Fibroblast of mammary gland (primary cell): ENCODE measurements around the gene ZNF346.
"Not testable (repeated sequence)": the region's sequence is repeated elsewhere in the genome, so short reads cannot be mapped to it uniquely, and the experiment has no call there.

Experiments used
- DNase-seq: peaks from one replicate; pipeline ENCODE4 v3.0.0-alpha.2; 2010; ENCODE audit warnings: low read depth
- H3K4me3 ChIP-seq: 2 replicates; pipeline ENCODE4 v1.5.1; 2011; ENCODE audit warnings: low read depth, mild to moderate bottlenecking, low read length, moderate library complexity; ENCODE audit not compliant: control insufficient read depth
- TF ChIP-seq, protein P1 (sequence below): conservative IDR thresholded peaks from 2 replicates; pipeline ENCODE4 v1.5.1; 2011; ENCODE audit warnings: low read depth, low read length, inconsistent platforms; ENCODE audit not compliant: control insufficient read depth, insufficient read depth

The ZNF346 gene, protein sequence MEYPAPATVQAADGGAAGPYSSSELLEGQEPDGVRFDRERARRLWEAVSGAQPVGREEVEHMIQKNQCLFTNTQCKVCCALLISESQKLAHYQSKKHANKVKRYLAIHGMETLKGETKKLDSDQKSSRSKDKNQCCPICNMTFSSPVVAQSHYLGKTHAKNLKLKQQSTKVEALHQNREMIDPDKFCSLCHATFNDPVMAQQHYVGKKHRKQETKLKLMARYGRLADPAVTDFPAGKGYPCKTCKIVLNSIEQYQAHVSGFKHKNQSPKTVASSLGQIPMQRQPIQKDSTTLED

DNA sequence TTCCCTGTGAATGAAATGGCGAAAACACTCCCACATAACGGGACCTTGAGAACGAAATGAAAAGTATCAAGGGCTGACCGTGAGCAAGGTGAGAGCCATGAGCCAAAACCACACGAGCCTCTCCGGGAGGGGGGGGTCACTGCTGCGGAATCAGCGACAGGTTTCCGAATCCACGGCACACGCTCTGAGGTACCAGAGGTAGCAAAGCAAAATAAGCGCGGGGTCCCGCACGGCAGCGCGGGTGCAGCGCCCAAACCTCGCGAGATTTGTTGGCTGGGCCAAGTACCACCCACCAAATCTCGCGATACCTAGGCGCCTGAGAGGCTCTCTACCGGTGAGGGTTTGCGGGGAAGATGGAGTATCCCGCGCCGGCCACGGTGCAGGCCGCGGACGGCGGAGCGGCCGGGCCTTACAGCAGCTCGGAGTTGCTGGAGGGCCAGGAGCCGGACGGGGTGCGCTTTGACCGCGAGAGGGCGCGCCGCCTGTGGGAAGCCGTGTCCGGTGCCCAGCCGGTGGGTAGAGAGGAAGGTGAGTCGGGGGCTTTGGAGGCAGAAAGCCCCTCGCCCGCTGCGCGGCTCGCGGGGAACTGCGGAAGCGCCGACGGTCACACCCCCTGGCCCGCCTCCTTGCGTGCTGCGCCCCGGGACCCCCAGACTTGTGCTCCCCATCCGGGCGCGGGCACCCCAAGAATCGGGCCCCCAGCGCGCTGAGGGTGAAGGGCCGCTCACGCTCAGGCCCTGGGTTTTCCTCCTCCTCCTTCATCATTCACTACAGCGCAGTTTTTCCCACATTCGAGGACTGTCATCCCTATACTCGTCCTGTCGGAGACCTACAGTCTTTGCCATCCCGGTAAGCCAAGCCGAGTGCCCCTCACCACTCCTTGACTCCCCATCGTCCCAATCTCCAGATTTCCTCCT lies at the start of gene ZNF346:
TSS of gene ZNF346 (plus strand) at position 311 of the 917 bp plus-strand sequence. CDS start at position 354, 43 bp downstream.
- H3K4me3 ChIP-seq, result peak within 1 kb of the TSS; percentile 92
- DNase-seq, result peak; percentile 86
- TF ChIP-seq, protein P1, sequence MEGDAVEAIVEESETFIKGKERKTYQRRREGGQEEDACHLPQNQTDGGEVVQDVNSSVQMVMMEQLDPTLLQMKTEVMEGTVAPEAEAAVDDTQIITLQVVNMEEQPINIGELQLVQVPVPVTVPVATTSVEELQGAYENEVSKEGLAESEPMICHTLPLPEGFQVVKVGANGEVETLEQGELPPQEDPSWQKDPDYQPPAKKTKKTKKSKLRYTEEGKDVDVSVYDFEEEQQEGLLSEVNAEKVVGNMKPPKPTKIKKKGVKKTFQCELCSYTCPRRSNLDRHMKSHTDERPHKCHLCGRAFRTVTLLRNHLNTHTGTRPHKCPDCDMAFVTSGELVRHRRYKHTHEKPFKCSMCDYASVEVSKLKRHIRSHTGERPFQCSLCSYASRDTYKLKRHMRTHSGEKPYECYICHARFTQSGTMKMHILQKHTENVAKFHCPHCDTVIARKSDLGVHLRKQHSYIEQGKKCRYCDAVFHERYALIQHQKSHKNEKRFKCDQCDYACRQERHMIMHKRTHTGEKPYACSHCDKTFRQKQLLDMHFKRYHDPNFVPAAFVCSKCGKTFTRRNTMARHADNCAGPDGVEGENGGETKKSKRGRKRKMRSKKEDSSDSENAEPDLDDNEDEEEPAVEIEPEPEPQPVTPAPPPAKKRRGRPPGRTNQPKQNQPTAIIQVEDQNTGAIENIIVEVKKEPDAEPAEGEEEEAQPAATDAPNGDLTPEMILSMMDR, result no peak

DNA sequence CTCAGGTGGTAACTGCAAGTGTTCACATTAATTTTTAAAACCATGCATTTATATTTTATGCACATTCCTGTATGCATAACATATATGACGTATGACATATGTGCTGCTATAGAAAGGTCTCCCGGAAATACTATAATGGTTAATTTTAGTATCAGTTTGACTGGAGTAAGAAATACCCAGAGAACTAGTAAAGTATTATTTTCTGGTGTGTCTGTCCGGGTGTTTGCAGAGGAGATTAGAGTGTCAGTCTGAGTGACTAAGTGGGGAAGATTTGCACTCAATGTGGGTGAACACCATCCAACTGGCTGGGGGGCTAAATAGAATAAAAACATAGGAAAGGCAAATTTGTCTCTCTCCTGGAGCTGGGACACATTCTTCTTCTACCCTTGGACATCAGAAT lies 42.8 kb upstream of the ZNF346 start:
- TF ChIP-seq, protein P1, result no peak
- no peak for DNase-seq

DNA sequence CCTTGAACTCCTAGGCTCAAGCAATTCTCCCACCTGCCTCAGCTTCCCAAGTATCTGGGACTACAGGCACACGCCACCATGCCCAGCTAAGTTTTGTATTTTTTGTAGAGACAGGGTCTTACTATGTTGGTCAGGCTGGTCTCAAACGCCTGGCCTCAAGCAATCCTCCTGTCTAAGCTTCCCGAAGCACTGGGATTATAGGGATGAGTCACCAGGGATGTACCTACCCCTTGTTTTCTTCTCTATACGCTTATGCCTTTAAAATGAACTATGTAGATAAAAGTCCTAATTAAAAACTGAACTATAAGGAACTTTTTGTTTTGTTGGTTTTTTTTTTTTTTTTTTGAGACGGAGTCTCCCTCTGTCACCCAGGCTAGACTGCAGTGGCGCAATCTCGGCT lies 41.7 kb upstream of the ZNF346 start:
- H3K4me3 ChIP-seq, result no peak overlapping the region
- TF ChIP-seq, protein P1, result no peak
- DNase-seq, result no peak

More for the DNA sequence above, 42.8 kb upstream of the ZNF346 start:
- H3K4me3 ChIP-seq, result no peak overlapping the region

DNA sequence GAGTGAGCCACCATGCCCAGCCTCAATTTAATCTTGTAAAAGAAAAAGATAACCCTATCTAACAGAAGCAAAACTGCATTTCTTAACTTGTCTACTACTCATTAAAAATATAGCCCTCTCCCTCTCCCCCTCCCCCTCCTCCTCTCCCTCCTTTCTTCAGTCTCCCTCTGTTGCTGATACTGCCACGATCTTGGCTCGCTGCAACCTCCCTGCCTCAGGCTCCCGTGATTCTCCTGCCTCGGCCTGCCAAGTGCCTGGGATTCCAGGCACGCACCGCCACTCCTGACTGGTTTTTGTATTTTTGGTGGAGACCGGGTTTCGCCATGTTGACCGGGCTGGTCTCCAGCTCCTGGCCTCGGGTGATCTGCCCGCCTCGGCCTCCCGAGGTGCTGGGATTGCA lies 39.4 kb upstream of the ZNF346 start:
- not testable (repeated sequence) for H3K4me3 ChIP-seq, DNase-seq

DNA sequence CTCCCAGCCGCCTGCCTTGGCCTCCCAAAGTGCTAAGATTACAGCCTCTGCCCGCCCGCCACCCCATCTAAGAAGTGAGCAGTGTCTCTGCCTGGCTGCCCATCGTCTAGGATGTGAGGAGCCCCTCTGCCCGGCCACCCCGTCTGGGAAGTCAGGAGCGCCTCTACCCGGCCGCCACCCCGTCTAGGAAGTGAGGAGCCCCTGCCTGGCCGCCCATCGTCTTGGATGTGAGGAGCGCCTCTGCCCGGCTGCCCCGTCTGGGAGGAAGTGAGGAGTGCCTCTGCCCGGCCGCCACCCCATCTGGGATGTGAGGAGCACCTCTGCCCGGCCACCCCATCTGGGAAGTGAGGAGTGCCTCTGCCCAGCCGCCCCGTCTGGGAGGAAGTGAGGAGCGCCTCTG lies 38.9 kb upstream of the ZNF346 start:
- not testable (repeated sequence) for H3K4me3 ChIP-seq, DNase-seq

DNA sequence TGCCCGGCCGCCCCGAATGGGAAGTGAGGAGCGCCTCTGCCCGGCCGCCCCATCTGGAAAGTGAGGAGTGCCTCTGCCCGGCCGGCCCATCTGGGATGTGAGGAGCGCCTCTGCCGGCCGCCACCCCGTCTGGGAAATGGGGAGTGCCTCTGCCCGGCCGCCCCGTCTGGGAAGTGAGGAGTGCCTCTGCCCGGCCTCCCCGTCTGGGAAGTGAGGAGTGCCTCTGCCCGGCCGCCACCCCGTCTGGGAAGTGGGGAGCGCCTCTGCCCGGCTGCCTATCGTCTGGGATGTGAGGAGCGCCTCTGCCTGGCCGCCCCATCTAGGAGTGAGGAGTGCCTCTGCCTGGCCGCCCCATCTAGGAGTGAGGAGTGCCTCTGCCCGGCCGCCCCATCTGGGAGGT lies 38.3 kb upstream of the ZNF346 start:
- not testable (repeated sequence) for DNase-seq, H3K4me3 ChIP-seq

DNA sequence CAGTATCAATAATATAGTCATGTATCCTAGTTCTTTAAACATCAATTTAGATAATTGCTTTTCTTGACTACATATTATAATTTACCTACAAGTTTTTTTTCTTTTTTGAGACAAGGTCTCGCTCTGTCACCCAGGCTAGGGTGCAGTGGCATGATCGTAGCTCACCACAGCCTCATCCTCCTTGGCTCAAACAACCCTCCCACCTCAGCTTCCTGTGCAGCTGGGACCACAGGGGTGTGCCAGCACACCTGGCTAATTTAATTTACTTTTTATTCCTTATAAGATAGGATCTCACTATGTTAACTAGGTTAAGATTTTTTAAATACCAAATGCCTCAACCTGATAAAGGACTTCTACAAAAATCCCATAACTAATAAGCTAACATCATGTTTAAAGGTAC lies 37.0 kb upstream of the ZNF346 start:
- H3K4me3 ChIP-seq, result no peak overlapping the region
- no peak for DNase-seq
- TF ChIP-seq, protein P1, result no peak

DNA sequence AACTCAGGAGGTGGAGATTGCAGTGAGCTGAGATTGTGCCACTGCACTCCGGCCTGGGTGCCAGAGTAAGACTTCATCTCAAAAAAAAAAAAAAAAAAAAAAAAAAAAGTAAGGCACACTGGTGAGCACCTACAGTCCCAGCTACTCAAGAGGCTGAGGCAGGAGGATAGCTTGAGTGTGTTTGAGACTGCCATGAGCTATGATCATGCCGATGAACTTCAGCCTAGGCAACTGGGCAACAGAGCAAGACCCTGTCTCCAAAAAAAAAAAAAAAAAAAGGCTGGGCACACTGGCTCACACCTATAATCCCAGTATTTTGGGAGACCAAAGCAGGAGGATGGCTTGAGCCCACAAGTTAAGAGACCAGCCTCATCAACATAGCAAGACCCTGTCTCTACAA lies 36.2 kb upstream of the ZNF346 start:
- no peak overlapping the region for H3K4me3 ChIP-seq
- TF ChIP-seq, protein P1, result no peak
- no peak for DNase-seq
